BJ (cell line): ENCODE measurements around the gene TUBE1. TPM values are rescaled to one million over a fixed set of nuclear protein-coding genes. Genes with fewer than 3 reads are reported as not detected.

Source experiments
- CTCF ChIA-PET: fragments of 350-600 bp; formaldehyde crosslinking; extraction: SDS; loops from one replicate; lab custom pipeline; 2021; ENCODE audit warnings: antibody characterized with exemption, inconsistent platforms; lab: Yijun Ruan, JAX
- POLR2A ChIA-PET: fragments of 300-600 bp; sonication (Branson Sonifier 250); formaldehyde crosslinking; extraction: SDS; loops from one replicate; lab custom pipeline; 2021; ENCODE audit warnings: antibody characterized with exemption; lab: Charles Lee
- DNase-seq: peaks from one replicate; pipeline ENCODE4 v3.0.0-alpha.2; 2011; ENCODE audit warnings: low read depth
- H3K27me3 ChIP-seq: 2 replicates; pipeline ENCODE4 v1.6.0; 2011; ENCODE audit warnings: low read length; ENCODE audit not compliant: control insufficient read depth, insufficient read depth
- H3K36me3 ChIP-seq: 2 replicates; pipeline ENCODE4 v1.5.1; 2011; ENCODE audit warnings: low read length; ENCODE audit not compliant: control insufficient read depth, insufficient read depth
- H3K4me3 ChIP-seq: 2 replicates; pipeline ENCODE4 v1.5.1; 2011; ENCODE audit warnings: low read depth, mild to moderate bottlenecking, control low read depth, low read length
- polyA plus RNA-seq: library from polyadenylated mRNA; depleted of rRNA; stranded (reverse); fragments of >200 nt; gene quantifications from 2 replicates; pipeline ENCODE4 v1.2.3, GENCODE V29; 2011; rRNA removed
- TF ChIP-seq, protein P1 (sequence below): IDR thresholded peaks from 2 replicates; pipeline ENCODE4 v1.5.1; 2011; ENCODE audit warnings: low read depth, mild to moderate bottlenecking, control low read depth, inconsistent platforms, low read length, moderate library complexity; ENCODE audit not compliant: insufficient read depth

The TUBE1 gene
- polyA plus RNA-seq, 1 experiment, result 16.6 TPM

GRCh38 chr6:112021691-112022310 lies 65.5 kb downstream of the TUBE1 start:
- Histone ChIP-seq H3K4me3 (no peak overlapping the region), H3K27me3 (no peaks in the 10 kb centered on the region), H3K36me3 (no peaks in the 10 kb centered on the region)
- DNase-seq, result no peak
- ChIA-PET POLR2A (no interaction called here), CTCF (interaction anchor here (1.2 to 2.1 kb wide), 2 partner anchors 20 to 763 kb away, joined by 3 to 5 read pairs; a partner anchor contains a TSS)
- TF ChIP-seq, protein P1, sequence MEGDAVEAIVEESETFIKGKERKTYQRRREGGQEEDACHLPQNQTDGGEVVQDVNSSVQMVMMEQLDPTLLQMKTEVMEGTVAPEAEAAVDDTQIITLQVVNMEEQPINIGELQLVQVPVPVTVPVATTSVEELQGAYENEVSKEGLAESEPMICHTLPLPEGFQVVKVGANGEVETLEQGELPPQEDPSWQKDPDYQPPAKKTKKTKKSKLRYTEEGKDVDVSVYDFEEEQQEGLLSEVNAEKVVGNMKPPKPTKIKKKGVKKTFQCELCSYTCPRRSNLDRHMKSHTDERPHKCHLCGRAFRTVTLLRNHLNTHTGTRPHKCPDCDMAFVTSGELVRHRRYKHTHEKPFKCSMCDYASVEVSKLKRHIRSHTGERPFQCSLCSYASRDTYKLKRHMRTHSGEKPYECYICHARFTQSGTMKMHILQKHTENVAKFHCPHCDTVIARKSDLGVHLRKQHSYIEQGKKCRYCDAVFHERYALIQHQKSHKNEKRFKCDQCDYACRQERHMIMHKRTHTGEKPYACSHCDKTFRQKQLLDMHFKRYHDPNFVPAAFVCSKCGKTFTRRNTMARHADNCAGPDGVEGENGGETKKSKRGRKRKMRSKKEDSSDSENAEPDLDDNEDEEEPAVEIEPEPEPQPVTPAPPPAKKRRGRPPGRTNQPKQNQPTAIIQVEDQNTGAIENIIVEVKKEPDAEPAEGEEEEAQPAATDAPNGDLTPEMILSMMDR, result no peak

Other genes starting within 250 kb of the TUBE1 start
- gene FYN, start 214.0 kb downstream of the TUBE1 start, polyA plus RNA-seq, result 43.4 and 55.1 TPM in 2 replicates
- 0.07 TPM in 1 of 2 replicates, not detected in the other for gene CCN6, start 33.4 kb downstream of the TUBE1 start, polyA plus RNA-seq
- gene FAM229B, start 109 bp upstream of the TUBE1 start, polyA plus RNA-seq, result 26.8 and 40.7 TPM in 2 replicates
- 268 and 301 TPM in 2 replicates for gene LAMA4, start 167.1 kb upstream of the TUBE1 start, polyA plus RNA-seq